Smooth muscle cell (in vitro differentiated cells): ENCODE measurements around the gene SEMA3G. TPM values are rescaled to one million over a fixed set of nuclear protein-coding genes. Genes with fewer than 3 reads are reported as not detected.

Experiments used
- DNase-seq: peaks from one replicate; lab custom pipeline; 2025; ENCODE audit not compliant: unreplicated experiment; lab: John Stamatoyannopoulos, UW
- H2AFZ ChIP-seq: fragments of 200-600 bp; sonication (generic); 2 replicates; pipeline ENCODE4 v1.6.0; 2016; ENCODE audit warnings: antibody characterized with exemption, low read depth, mild to moderate bottlenecking
- H3F3A ChIP-seq: fragments of 200-600 bp; sonication (generic); 2 replicates; pipeline ENCODE4 v1.6.0; 2017; ENCODE audit warnings: antibody characterized with exemption, low read depth
- H3K27ac ChIP-seq: fragments of 200-600 bp; sonication (generic); 2 replicates; pipeline ENCODE4 v1.5.1; 2016; ENCODE audit warnings: low read depth, mild to moderate bottlenecking
- H3K27me3 ChIP-seq: fragments of 200-600 bp; sonication (generic); 2 replicates; pipeline ENCODE4 v1.6.1; 2016; ENCODE audit warnings: low read depth, mild to moderate bottlenecking
- H3K36me3 ChIP-seq: fragments of 200-600 bp; sonication (generic); 2 replicates; pipeline ENCODE4 v1.5.1; 2016; ENCODE audit warnings: low read depth
- H3K4me1 ChIP-seq: fragments of 200-600 bp; sonication (generic); 2 replicates; pipeline ENCODE4 v1.5.1; 2016; ENCODE audit warnings: low read depth
- H3K4me2 ChIP-seq: fragments of 200-600 bp; sonication (generic); 2 replicates; pipeline ENCODE4 v1.6.0; 2016; ENCODE audit warnings: mild to moderate bottlenecking
- H3K4me3 ChIP-seq: fragments of 200-600 bp; sonication (generic); 2 replicates; pipeline ENCODE4 v1.5.1; 2016; ENCODE audit warnings: mild to moderate bottlenecking
- H3K79me2 ChIP-seq: fragments of 200-600 bp; sonication (generic); 2 replicates; pipeline ENCODE4 v1.6.0; 2016; ENCODE audit warnings: low read depth, mild to moderate bottlenecking
- H3K9ac ChIP-seq: fragments of 200-600 bp; sonication (generic); 2 replicates; pipeline ENCODE4 v1.6.0; 2016; ENCODE audit warnings: low read depth
- H3K9me3 ChIP-seq: fragments of 200-600 bp; sonication (generic); replicated peaks from 2 replicates; pipeline ENCODE4 v1.5.1; 2016; ENCODE audit warnings: low read depth
- H4K20me1 ChIP-seq: fragments of 200-600 bp; sonication (generic); 2 replicates; pipeline ENCODE4 v1.6.0; 2016; ENCODE audit warnings: low read depth
- WGBS: methylation state at CpG from one replicate; pipeline ENCODE4 v1.1.7; 2016; ENCODE audit warnings: low lambda C conversion rate; 5-methylcytosine and 5-hydroxymethylcytosine counted together
- polyA plus RNA-seq: library from polyadenylated mRNA; unstranded; fragments of >200 nt; fragmentation: Nextera tagmentation; extraction: Ambion mirVana; gene quantifications from 2 replicates; pipeline ENCODE4 v1.2.1, GENCODE V29; 2016
- total RNA-seq: library from RNA; depleted of rRNA; stranded (reverse); fragments of >200 nt; gene quantifications from 2 replicates; pipeline ENCODE4 v1.2.3, GENCODE V29; 2014
- TF ChIP-seq, protein P1 (sequence below): fragments of 200-600 bp; sonication (generic); IDR thresholded peaks from 2 replicates; pipeline ENCODE4 v1.5.1; 2017; ENCODE audit warnings: borderline replicate concordance, mild to moderate bottlenecking, antibody characterized with exemption; ENCODE audit not compliant: insufficient read depth, poor library complexity, severe bottlenecking

The SEMA3G gene
- total and polyA plus RNA-seq, 2 experiments from 2014 or later, result 0.09 TPM

DNA sequence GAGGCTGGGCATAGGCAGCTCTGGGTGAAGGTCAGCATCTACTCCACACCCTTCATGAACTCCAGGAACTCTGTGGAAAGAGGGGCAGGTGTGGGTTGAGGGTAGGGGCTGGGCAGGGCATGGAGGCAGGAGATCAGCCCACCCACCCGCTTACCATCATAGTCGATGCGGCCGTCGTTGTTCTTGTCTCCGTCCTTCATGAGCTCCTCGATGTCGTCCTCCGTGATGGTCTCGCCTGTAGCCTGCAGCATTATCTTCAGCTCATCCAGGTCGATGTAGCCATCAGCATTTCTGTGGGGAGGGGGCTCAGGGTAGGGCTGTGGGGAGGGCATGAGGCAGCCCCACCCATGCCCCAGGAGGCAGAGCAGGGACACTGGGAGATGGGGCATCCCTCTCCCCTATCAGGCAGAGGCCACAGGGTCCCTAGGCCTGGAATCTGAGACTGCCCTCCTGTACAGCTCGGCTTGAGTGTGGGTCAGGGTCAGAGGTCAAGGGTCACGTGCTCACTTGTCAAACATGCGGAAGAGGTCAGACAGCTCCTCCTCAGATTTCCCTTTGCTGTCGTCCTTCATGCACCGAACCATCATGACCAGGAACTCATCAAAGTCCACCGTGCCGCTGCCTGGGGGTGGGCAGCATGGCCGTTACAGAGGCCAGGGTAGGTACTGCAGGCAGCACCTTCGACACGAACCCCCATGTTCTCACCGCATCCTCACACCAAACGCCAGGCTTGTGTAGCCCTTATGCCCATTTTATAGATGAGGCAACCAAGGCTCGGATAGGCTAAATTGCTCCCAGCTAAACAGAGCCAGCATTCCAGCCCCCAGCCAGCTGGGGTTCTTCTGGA is 6.6 kb upstream of the SEMA3G start:
- Histone ChIP-seq H3K36me3 (no peaks in the 10 kb centered on the region), H3K27ac (no peak overlapping the region), H3K9ac (no peak overlapping the region), H3K27me3 (no peaks in the 10 kb centered on the region), H3F3A (no peaks in the 10 kb centered on the region), H3K79me2 (peaks cover 10% of the 10 kb centered on the region), H4K20me1 (no peaks in the 10 kb centered on the region), H3K4me1 (peaks cover 8% of the 10 kb centered on the region), H3K4me2 (no peak overlapping the region), H2AFZ (no peak overlapping the region), H3K9me3 (no peaks in the 10 kb centered on the region), H3K4me3 (no peak overlapping the region)
- 94% methylated on average over 24 of the region's 24 CpGs for WGBS
- TF ChIP-seq, protein P1, sequence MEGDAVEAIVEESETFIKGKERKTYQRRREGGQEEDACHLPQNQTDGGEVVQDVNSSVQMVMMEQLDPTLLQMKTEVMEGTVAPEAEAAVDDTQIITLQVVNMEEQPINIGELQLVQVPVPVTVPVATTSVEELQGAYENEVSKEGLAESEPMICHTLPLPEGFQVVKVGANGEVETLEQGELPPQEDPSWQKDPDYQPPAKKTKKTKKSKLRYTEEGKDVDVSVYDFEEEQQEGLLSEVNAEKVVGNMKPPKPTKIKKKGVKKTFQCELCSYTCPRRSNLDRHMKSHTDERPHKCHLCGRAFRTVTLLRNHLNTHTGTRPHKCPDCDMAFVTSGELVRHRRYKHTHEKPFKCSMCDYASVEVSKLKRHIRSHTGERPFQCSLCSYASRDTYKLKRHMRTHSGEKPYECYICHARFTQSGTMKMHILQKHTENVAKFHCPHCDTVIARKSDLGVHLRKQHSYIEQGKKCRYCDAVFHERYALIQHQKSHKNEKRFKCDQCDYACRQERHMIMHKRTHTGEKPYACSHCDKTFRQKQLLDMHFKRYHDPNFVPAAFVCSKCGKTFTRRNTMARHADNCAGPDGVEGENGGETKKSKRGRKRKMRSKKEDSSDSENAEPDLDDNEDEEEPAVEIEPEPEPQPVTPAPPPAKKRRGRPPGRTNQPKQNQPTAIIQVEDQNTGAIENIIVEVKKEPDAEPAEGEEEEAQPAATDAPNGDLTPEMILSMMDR, result no peak
- no peak for DNase-seq

GRCh38 chr3:52450489-52451236 is 5.8 kb upstream of the SEMA3G start:
- Histone ChIP-seq H4K20me1 (no peaks in the 10 kb centered on the region), H3K4me3 (no peak overlapping the region), H3K79me2 (peaks cover 2% of the 10 kb centered on the region), H3F3A (no peaks in the 10 kb centered on the region), H3K27me3 (no peaks in the 10 kb centered on the region), H3K36me3 (no peaks in the 10 kb centered on the region), H3K4me1 (peaks cover 8% of the 10 kb centered on the region), H3K9ac (no peak overlapping the region), H3K9me3 (no peaks in the 10 kb centered on the region), H2AFZ (no peak overlapping the region), H3K27ac (no peak overlapping the region), H3K4me2 (no peak overlapping the region)
- DNase-seq, result no peak
- 92% methylated on average over 11 of the region's 11 CpGs for WGBS
- TF ChIP-seq, protein P1, result no peak

- H3K79me2 ChIP-seq, result no peaks in the 10 kb centered on the region
- H3F3A ChIP-seq, result no peaks in the 10 kb centered on the region
- H3K27ac ChIP-seq, result no peak overlapping the region
- TF ChIP-seq, protein P1, result no peak
- no peak overlapping the region for H2AFZ ChIP-seq
- H3K4me2 ChIP-seq, result no peak overlapping the region
- H3K36me3 ChIP-seq, result no peaks in the 10 kb centered on the region
- no peaks in the 10 kb centered on the region for H3K9me3 ChIP-seq
- 89% methylated on average over 11 of the region's 12 CpGs for WGBS
- H3K4me1 ChIP-seq, result no peaks in the 10 kb centered on the region
- no peaks in the 10 kb centered on the region for H4K20me1 ChIP-seq
- no peak overlapping the region for H3K9ac ChIP-seq
- no peak overlapping the region for H3K4me3 ChIP-seq
- no peaks in the 10 kb centered on the region for H3K27me3 ChIP-seq
- no peak for DNase-seq
Measured at GRCh38 chr3:52447512-52448355, 2.8 kb upstream of the SEMA3G start.
